Endometrial microvascular endothelial cells (primary cell): ENCODE results near the gene VPS35L. TPM values are rescaled to one million over a fixed set of nuclear protein-coding genes. Genes with fewer than 3 reads are reported as not detected.

Experiments
- in situ Hi-C: cut with HindIII; loops from 2 replicates; pipeline ENCODE4 v1.10.0; 2017; ENCODE audit warnings: low sequenced_read_pairs, low pct_unique_long_range_greater_than_20kb; ENCODE audit errors: inconsistent ontology term
- total RNA-seq: library from RNA; depleted of rRNA; stranded (reverse); fragments of >200 nt; gene quantifications from one replicate; pipeline ENCODE4 v1.2.3, GENCODE V29; 2015; ENCODE audit errors: inconsistent ontology term

Gene VPS35L
- total RNA-seq, 1 donor from 2014 or later: 48.0 TPM

DNA sequence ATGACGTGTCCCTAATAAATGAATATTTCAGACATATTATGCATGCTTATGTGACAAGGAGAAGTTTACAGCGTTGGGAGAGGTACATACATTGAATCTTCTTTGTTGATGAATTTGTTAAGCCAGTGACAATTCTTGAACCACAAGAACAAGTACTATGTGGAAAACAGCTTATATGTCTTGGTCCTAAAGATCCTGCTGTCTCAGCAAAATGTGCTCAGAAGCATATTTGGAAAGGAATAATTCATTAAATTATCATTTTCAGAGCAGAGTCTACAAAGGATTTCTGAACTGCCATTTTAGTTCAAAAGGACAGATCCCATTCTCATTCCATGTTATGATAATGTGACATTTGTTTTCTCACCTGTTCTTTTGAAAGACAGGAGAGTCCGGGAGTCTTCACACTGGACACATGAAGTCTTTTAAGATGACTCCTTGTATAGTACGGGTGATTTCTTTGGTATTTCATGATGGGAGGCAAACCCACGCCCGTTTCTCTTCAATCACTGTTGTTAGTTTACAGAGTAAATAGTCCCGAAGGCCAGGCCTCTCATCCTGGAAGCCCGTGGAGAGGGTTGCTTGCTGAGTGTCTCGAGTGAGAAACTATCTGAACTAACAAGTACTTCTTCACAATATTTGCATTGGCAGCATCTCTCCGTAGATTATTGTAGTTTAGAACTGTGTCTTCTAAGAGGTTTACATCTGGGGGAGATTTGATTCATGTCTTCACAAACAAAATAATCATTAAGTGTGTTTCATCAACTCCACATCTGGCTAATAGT, 26.7 kb downstream of the VPS35L start:
- in situ Hi-C loops: no loop called here

DNA sequence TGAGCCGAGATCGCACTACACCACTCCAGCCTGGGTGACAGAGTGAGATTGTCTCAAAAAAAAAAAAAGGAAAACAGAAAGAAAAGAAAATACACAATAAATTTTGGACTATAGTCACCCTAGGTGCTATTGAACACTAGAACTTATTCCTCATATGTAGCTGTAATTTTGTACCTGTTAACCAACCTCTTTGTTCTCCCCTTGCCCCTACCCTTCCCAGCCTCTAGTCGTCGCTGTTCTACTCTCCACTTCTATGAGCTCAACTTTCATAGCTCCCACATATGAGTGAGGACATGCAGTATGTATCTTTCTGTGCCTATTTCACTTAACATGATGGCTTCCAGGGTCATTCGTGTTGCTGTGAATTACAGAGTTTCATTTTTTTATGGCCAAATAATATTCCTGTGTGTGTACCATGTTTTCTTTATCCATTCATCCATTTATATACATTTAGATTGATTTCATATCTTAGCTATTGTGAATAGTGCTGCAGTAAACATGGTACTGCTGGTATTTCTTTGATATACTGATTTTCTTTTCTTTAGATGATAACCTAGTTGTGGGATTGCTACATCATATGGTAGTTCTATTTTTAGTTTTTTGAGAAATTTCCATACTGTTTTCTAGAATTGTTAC, 28.3 kb downstream of the VPS35L start:
- in situ Hi-C loops: no loop called here

DNA sequence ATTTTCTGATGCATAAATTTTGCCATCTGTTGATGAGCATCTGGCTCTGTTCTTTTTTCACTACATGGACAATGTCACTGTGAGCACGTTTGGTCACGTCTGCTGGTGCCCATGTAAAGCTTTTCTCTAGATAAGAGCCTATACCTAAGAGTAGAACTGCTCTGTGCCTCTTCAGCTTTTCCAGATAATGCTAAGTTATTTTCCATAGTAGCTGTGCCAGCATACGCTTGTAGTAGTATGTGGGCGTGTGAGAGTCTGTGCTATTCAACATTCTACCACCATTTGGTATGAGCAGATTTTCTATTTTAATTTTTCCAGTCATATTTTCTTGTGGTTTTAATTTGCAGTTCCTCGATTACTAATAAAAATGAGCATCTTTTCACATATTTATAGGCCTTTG, 33.2 kb downstream of the VPS35L start:
- in situ Hi-C loops: no loop called here

DNA sequence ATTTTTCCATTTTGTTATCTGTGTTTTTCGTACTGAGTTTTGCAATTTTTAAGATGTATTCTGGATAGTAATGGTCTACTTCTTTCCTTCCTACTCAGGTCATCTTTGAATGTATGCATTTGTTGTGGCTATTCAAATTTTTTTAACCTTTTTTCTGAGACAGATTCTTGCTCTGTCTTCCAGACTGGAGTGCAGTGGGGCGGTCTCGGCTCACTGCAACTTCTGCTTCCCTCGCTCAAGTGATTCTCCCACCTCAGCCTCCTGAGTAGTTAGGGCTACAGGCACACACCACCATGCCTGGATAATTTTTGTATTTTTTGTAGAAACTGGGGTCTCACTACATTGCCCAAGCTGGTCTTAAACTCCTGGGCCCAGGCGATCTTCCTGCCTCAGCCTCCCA, 33.6 kb downstream of the VPS35L start:
- in situ Hi-C loops: no loop called here

DNA sequence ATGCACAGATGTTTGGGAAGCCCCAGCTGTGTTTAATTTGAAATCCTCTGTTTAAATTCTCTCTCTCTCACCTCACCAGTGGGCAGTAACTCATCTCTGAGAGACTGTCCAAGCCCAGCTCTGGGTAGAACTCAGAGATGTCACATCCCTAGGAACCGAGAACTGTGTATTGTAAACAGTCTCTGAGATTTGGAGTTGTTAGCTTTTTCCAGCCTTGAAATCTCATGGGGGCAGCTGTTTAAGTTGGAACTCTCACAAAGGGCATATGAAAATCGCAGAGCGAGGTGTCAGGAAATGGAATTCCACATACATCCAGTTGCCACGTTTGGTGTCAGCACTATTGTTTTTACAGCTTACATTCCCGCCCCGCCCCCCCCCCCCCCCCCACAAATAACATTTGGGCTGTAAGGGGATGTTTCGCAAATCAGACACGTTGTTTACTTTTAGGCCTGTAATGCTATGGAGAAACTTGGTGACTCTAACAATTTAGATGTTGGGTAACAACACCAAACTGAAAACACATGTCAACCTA, 34.3 kb downstream of the VPS35L start:
- in situ Hi-C loops: no loop called here

DNA sequence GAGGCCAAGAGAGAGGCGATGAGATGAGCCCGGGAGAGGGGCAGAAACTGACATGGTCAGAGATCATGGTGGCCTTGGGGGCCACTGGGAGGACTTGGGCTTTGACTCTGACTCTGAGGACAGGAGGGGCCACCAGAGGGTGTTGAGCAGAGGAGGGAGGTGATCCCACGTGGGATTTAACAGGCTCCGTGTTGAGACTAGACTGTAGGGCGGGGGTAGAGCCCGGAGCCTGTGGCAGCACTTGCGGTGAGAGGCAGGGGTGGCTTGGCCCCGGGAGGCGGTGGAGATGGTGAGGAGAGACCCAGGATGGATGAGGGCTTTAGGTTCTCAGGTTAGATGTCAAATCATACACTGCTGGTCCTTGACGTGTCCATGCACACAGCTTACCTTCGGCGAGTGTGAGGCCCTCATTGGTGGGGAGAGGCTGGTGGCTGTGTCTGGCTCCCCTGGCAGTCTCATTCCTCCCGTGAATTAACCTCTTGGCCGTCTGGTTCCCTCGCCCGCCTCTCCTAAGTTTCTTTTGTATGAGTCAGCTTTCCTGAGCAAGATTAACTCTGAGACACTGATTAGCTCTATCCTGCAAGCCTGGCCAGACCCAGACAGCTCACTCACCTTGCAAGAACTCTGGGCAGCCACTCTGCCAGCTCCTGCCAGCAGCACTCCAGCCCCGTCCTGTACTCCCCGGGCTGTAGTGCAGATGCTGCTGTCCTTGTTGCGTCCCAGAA, 39.7 kb downstream of the VPS35L start:
- in situ Hi-C loops: no loop called here

DNA sequence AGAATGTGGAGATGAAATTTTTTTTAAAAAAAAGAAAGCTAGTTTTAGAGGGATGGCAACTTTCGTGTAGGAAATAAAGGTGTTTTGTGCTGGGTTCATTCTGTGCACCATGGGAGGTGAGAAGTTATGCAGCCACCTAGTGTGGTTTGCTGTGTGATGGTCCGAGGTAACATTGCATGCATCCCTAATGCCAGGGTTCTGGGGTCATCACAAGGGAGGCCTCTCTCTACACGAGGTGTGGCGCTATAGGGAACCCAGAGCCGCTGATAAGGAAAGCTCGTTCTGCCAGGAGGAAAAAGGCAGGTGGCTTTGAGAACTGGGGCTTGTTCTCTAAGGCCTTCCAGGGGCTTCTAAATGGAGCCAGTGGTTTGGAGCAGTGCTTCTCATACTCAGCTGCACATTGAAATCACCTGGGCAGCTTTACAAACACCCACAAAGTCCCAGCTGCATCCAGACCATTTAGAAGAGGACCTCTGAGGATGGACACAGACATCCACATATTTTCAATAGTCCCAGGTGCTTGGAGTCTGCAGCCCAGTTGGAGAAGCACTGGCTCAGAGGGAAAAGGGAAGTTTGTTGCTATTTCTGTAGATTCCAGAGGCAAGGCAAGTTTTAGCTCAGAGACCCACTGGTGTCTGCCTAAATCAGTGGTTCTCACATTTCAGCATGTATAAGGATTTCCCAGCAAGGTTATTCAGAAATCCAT, 43.5 kb downstream of the VPS35L start:
- in situ Hi-C loops: no loop called here

DNA sequence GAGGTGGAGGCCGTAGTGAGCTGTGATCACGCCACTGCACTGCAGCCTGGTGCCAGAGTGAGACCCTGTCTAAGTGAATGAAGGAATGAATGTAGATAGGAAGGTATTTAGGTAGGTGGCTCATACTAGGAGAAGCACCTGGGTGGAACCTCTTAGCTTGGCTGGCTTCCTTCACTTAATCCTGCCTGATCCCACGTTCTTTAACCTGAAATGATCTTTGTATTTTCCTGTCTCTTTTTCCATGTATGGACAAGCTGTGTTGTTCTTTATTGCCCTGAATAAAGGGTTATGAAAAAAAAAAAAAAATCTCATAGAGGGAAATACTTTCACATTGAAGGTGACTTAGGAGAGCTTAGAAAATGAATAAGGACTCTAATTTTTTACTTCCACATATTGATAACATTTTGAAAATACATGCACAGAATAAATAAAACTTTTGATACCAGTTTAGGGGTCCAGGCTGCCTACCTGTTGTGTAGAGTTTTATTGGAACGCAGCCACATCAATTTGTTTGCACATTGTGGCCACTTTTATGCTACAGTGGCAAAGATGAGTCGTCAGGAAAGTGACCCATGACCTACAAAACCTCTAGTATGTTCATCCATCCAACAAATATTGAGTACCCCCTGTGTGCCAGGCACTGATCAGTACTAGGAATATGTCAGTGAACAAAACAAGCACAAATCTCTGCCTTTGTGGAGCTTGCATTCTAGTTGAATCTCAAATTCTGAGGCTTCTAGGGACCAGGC, 44.6 kb downstream of the VPS35L start:
- in situ Hi-C loops: loop anchor here (25.0 kb wide), 1 partner anchor 287 kb away; the partner anchor contains the start of gene GPRC5B

DNA sequence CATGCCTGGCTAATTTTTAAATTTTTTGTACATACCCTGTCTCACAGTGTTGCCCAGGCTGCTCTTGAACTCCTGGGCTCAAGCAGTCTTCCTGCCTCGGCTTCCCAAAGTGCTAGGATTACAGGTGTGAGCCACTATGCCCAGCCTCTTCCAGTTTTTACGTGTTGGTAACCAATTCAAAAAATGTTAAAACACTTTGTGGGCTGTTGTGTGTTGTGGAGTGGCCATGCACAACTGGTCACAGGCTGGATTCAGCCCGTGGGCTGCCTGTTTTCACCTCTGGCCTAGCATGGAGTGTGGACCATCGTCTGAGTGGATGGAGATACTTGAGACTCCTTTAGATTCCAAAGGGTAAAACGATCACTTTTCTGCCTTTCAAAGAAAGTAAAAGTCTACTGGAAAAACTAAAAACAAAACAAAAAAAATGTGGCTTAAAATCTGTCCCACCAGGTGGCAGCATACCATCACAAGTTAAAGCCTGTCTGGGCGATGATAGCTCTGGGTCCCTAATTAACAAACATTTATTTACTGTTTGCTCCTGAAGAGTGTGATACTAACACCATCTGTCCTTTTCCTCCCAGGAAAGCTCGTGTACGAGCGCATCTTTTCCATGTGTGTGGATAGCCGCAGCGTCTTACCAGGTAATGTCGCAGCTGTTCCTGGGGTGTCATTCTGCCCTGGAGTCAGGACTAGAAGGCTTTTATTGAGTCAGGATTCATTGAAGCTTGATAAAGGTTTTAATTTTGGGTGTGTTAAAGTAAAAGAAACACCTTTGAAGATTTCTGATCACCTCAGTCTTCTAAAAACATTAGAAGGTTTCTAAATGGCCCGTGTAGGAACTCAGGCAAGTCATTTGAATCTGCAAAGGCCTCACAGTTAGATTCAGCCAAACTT, 45.8 kb downstream of the VPS35L start:
- in situ Hi-C loops: loop anchor here (25.0 kb wide), 1 partner anchor 286 kb away; the partner anchor contains the start of gene GPRC5B

DNA sequence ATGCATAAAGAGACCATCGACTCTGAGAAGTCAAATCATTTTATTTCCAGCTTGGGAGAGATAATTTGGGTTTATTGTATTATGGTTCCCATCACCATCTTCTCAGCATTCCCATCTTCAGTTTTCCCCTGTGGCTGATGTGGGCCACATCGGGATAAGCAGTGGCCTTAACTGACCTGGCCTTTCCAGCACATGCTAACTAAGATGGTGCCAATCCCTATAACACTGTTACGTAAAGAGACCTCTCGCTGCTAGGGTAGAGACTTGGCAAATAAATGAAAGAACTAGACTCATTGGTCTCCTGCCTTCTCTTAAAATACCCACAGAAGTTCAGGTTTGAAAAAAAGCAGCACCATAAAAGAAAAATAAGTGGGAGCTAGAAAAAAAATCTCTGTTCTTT, 49.4 kb downstream of the VPS35L start:
- in situ Hi-C loops: loop anchor here (25.0 kb wide), 1 partner anchor 282 kb away; the partner anchor contains the start of gene GPRC5B

DNA sequence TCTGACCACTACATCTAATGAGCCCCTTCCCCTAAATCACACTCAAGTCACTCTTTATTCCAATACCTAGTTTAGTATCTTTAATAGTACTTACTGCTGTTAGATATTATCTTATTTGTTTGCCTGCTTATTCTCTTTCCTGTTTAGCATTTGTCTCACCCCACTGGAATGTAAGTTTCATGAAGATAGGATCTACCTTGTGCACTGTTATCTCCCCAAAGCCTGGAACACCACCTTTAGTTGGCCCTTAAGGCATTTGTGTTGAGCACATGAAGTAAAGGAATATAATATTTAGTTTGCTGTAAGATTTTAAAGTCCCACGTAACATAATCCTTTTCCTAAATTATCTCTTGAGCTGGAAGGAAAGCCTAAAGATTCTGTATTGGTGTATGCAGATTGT, 50.2 kb downstream of the VPS35L start:
- in situ Hi-C loops: loop anchor here (25.0 kb wide), 1 partner anchor 282 kb away; the partner anchor contains the start of gene GPRC5B

DNA sequence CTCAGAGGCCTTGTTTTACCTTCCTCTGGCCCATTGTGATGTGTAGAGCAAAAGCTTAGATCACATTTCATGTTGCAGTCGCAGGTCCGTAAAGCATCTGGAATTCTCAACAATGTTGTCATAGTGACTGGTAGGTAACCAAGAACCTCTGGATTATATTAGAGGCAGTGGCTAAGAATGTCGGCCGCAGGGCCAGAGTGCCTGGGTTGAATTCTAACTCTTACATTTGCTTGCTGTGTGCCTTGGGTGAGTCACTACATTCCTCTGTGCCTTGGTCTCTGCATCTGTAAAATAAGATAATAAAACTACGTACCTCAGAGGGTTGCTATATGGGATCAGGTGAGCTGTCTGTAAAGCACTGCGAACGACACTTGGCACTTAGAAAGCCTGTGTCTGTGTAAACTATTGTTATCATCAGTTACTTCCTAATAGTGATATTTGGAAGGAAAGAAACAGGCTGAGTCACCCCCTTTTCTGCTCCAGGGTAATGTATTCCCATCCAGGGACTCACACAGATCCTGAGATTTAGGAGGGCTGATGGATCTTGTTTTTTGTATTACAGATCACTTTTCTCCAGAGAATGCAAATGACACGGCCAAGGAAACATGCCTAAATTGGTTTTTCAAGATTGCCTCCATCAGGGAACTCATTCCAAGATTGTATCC, 52.2 kb downstream of the VPS35L start:
- in situ Hi-C loops: loop anchor here (25.0 kb wide), 1 partner anchor 280 kb away; the partner anchor contains the start of gene GPRC5B

DNA sequence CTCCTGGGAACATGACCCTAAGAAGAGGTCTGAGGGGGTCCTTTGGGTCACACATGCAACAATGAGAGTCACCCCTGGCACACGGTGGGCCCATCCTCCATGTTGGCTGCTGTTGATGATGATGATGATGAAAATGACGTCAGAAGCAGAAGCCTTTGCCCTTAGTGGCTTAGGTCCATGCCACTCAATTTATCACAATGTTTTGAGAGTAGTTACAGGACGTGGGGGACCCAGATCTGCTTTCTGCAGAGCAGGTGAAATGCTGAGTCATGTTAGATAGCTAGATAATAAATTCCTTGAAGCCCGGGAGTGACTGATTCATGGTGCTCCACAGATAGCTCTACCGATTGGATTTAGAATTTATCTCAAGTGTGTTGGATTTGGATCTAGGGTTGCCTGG, 53.9 kb downstream of the VPS35L start:
- in situ Hi-C loops: loop anchor here (25.0 kb wide), 1 partner anchor 278 kb away; the partner anchor contains the start of gene GPRC5B

DNA sequence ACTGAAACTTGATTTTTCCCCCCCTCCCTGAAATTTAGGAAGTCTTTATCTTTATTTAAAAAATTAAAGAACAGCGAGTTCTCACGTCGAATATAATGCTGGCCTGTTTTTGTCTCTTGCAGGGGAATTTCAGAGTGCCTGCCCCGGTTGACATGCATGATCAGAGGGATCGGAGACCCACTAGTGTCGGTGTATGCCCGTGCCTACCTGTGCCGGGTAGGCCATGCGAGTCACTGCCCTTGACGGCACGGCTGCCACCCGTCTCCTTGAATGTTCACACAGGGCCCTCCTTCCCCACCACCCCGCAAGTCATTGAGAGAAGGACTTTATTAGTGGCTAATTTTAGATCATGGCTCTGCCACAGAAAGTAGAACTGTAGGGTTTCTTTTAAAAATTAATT, 54.7 kb downstream of the VPS35L start:
- in situ Hi-C loops: loop anchor here (25.0 kb wide), 1 partner anchor 277 kb away; the partner anchor contains the start of gene GPRC5B

DNA sequence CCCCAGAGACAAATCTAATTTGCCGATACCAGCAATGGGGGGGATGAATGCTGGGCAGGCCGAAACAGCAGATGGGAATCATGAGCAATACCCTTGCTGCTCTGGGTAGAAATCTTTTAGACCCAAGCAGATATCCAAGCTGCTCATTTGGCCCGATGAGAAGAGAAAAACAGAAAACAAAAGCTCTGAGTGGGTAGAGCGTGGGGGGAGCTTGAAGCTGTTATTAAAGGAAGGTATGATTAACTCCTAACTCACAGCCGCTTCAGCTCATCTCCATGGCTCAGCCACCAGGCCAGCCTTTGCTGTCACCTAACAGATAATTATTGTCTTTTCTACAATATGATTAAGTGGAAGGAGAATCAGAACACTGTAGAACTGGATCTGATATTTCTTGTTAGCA, 58.3 kb downstream of the VPS35L start:
- in situ Hi-C loops: loop anchor here (25.0 kb wide), 1 partner anchor 273 kb away; the partner anchor contains the start of gene GPRC5B

DNA sequence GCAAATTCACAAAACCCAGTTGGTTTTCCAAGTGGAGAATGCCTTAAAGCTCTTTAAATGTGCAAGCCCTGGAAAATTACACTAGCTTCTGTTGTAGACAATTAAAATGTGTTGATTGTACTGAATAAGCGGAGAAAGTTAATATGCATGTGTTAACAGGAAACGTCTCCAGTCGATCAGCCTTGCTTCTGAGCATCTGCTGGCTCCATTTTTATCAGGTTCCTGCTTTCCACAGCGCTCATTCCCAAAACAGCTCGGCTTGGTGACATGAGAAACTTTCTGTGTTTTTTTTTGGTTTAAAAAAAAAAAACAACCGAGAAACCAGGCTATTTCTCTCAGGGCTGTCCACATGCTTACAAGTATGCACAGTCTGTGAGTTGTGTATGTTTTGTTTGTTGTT, 60.7 kb downstream of the VPS35L start:
- in situ Hi-C loops: loop anchor here (25.0 kb wide), 1 partner anchor 271 kb away; the partner anchor contains the start of gene GPRC5B
